Activated CD8-positive, alpha-beta memory T cell treated with anti-CD3 and anti-CD28 coated beads, Interleukin-2, amount 50 U/mL, for 1 hour (primary cell): ENCODE measurements around the gene PIK3R1.

Experiments
- DNase-seq: peaks from one replicate; pipeline ENCODE4 v3.0.0-alpha.2; 2020; ENCODE audit errors: extremely low read depth

PIK3R1 gene

DNA sequence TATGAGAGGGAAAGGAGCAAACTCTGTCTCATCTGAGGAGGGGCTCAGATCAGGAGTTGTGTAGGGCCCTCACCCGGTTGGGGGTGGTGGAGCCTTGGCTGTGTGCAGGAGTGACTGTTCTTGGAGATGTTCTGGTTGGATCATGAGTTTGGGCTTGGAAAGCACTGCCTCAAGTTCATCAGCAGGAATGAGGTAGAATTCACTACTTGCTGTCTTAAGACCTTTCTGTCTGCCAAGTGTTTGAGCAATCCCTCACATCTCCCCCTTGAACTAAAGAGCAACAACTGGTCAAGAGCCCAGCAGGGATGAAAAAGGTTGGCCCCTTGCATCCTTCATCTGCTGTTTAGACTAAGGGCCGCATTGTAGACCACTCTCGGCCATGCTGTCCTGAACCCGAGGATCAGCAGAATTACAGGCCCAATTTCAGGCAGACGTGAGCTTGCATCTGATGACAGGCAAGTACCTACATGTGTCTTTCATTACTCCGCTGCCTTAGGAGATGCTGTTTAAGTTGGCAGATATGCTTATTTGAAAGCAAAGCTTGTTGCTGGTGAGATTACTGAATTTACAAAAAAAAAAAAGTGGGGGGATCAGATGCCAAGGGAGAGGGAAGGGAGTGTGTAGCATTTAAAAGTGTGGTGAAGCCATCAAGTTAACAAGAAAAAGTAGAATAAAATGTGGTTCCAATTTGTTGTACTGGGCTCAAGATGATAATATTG is 36.4 kb downstream of the PIK3R1 start:
- no peak for DNase-seq

DNA sequence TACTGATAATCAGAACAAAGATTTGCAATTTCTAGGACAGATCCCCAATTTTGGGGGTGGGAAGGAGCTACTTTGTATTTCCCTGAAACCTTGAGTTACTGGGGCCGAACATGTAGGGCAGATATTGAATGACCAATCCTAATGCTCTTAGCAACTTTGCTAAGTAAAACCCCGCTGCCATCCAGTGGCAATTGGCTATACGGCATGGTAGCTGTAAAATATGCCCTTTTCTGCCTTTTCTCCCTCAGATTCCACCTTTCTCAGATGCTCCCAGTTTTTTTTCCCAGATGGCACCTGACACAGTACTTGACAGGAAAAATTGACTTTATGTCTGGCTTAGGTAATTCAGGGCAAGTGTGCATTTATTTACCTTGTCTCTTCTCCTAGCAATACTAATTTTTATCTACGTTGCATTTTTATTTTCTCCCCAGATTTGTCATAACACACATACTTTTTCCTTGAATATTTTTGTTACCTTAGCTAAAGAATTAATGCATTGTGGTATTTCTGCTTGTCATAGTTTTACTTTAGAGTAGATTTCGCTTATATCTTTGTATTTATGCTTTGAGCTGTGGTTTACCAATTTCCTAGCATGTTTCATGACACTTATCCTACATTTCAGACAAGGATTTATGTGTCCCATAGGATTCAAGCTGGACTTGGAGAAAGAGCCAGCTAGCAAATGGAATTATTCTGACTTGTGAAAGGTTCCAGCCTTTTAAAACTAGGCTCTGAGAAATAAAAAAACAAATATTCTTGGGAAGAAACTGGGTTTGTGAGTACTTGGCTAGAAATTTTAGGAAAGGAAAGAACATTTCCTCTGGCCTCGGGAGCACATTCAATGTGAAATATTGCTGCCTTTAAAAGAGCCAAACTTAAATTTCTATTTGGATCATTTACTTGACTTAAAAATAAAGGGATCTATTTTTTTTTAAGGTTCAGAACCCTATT is 37.4 kb downstream of the PIK3R1 start:
- no peak for DNase-seq

DNA sequence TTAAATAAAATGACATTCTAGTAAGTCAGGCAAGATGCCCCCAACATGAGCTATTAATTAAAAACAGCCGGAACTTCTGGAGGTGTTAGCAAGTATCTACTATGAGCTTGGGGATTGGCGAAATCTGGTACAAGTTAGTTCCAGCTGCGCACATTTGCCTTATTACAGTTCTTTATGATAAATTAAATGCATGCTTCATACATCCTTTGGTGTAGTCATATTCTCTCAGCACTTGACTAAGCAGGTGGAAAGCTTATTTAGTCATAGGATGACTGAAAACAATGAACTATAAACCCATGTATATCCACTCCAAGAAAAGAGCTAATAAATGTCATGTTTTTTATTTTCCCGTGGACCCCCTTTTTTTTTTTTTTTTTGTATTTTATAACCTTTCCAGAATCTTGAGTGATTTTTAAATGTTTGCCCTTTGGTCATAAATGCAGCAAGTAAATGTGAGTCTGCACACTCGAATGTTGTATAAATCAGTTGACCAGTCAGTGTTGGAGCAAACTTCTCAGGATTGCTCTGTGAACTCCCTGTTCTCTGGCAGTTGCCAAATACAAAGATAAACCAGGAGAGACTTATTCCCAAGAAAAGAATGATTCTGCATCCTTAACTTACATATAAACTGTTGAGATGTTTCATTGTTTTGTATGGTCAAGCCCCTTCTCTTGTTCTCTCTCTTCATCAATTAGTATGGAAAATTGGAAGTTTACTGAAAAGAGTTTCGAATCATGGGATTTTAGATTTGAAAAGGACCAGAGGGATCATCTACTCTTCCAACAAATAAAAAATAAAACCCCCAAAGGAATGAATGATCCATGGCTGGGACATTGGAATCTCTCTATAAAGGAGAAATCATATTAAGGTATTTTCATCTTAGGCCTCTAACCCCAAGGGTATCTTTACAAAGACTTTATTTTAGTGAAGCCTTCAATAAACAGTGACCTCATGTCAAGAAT is 38.3 kb downstream of the PIK3R1 start:
- no peak for DNase-seq

DNA sequence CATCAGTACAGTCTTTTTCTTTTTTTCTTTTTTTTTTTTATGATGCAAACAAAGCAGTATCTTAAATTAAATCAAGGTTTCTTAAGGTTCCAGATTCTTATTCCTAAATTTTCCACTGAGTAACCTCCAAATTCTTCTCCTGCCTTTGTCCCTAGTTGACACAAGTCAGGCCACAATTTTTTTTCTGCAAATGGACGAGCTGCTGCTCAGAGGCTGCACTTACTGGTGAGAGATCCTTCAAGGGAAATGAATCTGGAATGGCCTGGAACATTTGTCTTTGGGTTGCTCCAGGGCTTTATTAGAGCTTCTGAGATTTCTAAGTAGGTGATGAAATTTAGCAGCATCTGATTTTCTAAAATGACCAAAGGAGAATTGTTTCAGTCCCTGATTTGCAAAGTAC is 39.3 kb downstream of the PIK3R1 start:
- DNase-seq, result no peak

DNA sequence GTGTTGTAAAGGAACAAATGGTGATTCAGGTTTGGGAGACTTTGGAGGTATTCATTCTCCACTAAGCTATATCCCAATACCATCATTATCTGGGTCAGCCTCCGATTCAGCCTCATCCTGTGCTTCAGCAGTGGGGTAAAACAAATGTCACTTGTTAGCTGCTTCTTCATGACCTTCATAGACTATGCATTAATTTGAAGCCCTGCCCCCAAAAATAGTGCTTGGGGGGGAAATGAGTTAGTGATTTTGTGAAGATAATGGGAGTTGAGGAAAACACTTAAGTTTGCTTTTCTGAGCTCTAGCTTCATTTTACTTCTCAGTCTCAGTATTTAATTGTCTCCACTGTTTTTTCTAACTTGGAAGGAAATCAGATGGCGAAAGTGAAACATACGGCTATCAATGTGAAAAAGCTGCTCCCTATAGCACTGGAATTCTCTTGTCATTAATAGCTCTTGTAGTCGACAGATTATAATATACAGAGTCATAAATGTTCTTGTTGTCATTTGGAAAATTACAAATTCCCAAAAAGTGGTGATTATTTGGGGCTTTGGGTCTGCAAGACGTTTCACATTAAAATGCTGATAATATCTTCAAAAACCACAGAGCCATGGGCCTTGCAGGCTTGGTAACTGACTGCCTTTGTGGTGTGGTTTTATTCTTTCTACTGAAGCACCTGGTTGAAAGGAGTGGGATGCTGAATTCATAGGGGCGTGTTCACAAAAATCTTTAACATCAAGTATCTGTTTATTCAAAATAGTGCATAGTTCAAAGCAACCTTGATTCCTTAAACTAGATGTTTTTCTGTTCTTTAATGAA is 40.0 kb downstream of the PIK3R1 start:
- no peak for DNase-seq

DNA sequence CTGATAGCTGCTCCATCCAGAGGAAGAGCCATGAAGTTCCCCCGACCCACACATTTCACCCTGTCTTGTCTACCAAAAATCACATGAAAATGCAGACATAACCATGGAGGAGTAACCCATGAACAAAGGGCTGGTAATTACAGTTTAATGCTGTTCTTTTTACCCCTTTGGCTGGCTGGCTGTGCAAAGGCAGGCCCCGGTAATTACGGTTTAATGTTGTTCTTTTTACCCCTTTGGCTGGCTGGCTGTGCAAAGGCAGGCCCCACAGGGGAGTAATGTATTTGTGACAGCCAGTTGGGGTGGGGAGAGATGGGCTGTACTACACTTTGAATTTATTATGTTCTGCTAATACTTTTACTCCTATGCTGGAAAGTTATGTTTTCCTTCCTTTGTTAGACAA is 41.7 kb downstream of the PIK3R1 start:
- DNase-seq, result no peak

DNA sequence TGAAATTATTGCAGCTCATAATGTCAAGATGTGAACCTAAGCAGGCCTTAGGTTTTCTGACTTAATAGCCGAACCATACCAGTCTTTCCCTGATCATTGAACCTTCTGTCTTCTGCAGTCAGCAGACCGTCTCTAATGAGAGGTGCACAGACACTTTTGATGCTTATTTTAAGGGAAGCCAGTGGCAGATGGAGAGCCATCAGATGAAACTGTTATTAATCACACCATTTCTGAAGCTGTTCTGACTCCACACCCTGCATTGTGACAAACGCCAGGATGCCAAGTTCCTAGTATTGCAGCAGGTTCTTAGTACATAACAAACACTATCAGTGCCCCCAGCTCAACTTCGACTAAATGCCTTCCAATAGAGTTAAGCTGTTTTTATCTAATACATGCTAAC is 43.0 kb downstream of the PIK3R1 start:
- DNase-seq, result no peak

DNA sequence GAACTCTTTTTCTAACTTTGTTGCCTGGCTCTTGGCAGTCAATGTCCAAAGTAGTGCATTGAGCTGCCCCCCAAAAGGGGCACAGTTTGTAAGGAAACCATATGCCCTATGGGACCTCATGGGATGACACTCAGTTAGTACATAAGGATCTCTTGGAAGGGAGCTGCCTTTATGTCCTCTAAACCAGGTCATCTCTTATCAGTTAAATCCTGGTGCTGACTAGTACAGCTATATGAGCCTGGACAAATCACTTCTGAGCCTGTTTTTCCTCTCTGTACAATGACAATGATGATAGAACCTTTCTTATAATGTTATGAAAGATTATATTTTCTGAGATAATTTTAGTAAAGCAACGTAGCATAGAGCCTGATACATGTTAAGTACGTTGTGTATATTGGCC is 44.1 kb downstream of the PIK3R1 start:
- DNase-seq, result no peak

DNA sequence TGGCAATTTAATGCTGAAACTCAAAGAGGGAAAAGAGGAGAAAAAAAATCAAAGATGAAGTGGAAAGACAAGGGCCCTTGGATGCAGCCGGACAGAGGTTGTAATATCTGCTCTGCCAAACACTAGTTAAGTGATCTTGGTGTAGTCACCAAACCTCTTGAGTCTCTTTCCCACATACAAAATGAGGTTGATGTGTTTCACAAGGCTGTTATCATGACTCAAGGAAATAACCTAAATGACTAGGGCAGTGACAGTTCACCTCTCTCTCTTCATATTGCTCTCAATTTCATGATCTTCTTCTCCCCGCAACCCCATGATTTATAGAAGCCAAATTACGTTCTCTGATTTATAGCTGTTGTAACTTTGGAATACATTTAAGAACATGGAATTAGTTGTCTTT is 44.9 kb downstream of the PIK3R1 start:
- no peak for DNase-seq

DNA sequence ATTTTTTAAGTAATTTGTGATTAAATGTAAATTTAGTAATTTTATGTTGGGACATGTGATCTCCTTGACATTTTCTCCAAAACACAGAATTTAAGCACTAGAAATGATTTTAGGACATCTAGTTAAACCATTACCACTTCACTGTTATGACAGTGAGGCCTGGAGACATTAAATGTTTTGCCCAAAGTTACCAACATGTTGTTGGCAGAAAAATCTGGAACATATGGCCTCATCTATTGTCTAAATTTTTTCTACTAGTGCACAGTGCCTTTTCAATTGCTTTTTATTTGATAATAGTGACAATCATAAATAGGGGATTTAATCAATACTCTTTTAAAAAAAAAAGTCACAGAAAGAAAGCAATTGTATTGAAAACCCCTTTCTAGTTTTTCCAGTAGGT is 45.6 kb downstream of the PIK3R1 start:
- no peak for DNase-seq

DNA sequence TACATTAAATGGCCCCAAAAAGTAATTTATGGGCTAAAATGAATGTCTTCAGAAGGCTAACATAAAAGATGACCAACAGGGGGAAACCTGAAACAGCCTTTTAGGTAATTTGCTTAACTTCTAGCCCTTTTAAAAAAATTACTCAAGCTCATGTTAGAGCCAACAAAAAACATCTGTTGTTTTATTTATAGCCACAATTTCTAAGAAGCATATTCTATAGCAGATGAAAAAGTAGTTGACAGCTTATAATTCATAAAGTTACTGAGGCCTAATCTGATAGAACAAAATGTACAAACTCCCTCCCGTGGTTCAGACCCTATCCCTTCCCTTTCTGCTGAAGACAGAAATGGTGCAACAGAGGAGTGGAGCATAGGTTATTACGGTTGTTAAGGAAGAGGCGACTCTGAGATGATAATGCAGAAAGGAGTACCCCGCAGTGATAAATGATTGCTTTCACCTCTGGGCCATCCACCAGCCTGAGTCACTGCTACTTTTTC is 46.1 kb downstream of the PIK3R1 start:
- no peak for DNase-seq

DNA sequence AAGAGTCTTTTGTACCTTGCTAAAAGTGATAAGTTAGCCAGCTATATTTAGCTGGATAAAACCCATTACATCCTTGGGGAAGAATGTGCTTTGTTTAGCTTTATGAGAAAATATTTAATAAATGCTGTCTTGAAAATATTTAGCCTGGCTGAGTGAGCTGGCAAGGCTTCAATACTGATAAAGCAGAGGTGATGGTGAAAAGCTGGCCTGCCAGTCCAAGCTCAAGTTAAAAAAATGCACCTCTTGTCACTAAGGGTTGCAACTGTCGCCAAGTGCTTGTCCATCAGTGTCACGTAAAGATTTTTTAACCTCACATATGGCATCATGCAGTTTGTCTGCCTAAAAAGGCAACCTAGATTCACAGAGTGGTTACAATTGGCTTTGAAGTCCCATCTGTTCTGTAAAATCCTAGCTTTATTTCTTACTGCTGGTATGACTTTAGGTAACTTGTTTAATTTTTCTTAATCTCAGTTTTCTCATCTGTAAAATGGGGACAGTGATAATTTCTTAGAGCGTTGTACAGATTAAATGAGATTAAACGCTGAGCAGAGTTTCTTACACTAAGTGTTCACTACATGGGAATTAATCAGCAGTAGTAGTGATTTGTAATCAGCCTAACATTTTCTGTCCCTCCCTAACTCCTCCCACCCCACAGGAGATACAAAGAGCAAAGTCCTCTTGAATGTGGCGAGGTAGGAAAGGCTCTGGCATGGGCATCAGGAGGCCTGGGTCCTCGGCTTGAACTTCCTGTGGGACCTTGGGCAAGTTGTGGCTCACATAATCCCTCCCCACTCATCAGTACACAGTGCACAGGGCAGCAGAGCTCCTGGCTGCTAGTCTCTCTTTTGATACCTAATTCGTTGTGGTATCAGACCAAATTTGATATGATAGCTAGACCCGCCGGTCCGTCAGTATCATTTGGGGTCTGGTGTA is 48.7 kb downstream of the PIK3R1 start:
- DNase-seq, result no peak

DNA sequence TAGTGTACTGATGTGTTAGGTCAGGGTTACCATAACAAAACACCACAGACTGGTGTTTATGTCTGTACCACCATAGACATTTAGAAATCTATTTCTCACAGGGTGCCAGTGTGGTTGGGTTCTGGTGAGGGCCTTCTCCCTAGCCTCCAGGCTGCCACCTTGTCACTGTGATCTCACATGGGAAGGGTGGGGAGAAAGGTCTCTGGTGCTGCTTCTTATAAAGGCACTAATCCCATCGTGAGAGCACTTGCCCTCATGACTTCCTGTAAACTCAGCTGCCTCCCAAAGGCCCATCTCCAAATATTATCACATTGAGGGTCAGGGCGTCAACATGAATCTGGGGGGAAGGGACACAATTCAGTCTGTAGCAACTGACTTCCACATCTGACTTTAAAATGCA is 49.8 kb downstream of the PIK3R1 start:
- no peak for DNase-seq

DNA sequence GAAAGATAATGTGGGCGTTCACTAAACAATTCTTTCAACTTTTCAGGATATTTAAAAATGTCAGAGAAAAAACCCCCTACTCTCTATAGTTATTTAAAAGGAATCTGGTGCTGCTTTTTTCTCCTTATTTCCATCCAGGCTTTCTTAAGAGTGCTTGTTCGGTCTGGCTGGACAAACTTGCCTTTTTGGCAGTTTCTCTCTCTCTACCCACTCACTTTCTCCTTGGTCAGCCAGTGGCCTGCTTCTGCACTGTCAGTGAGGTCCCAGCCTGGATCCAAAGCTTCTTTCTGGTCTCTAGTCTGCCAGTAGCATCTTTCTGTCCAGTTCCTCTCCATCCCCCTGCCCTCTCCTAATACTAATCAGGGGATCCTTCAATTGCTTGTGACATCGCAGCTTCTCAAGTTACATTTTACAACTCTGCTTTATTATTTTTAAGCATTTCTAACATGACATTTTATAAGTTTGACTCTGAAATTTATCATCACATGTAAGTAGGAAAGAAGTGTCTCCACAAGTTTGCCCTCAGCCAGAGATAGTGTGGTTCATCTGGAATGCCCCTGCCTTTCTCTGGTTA is 50.4 kb downstream of the PIK3R1 start:
- DNase-seq, result no peak

DNA sequence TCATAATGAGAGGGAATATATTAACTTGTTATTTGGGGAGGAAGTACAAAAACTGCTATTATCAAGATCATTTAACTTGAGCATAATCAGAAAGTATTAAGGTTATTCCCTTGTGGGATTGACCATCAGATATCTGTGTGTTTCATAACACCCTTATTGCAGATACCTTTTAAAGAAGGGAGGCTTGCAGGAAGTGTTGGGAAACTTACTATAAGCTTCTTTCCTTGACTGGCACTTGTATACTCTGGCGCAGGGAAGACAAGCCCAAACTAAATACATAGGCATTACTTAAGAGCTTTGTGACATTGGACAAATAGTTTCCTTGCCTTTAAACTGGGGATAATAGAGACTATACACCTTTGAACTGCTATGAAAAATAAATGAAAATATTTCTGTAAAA is 50.9 kb downstream of the PIK3R1 start:
- DNase-seq, result no peak

DNA sequence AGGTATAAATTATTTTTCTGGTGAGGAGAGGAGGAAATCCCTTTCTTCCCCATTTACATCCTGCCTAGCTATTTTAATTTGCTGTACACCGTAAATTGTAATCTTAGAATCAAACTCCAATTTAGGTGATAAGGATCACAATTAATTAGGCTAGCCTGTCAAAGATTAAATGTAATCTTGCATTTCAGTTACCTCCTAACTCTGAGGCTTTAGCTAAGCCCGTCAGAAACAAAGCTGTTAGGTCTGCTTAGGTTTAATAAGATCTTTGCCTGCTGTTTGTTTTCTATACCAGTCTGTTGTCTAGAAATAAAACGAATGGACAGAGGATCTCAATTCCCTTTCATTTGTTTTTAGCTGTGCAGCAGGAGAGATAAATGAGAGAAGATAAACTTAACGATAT is 51.5 kb downstream of the PIK3R1 start:
- DNase-seq, result no peak

DNA sequence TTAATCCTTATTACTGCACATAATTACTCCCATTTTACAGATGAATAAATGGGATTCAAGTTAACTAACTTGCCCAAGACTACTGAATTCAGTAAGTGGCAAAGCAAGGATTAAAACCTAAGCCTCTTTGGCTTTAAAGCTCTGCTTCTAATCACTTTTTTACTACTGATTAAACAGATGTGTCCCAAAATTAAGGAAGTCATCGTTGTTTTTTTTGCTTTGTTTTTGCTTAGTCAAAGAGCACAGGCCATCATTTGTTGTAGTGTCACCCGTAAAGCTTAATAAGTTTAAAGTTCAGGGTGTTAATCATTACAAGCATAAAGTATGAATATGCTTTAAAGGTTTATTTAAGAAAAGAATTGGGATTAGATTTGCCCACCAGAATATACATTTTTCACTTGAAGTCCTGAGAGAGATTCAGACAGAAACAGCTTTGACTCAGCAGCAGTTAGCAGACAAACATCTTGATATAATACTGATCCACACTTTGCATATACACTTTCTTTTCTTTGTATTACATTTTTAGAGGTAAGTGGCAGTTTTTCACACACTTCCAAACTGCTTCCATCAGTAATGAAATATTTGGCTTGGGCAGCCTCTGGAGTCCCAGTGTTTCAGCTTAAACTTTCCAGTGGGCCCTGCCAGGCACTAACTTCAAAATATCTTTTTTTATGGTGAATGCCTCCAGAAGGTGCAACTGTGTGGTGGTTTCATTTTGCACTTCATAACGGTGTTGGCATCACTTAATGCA is 52.7 kb downstream of the PIK3R1 start:
- DNase-seq, result no peak

DNA sequence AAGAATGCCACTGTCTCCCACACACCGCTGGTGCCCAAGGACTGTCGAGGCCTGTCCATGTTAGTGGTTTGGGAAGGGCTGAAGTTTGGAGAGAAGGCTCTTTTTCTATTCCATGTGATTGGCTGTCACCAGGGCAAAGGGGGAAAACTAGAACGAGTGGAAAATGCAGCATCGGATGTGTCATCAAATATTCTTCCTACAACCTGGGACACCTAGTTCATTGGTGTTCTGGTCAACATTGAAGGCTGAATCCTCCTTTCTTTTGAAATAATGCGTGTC is 53.2 kb downstream of the PIK3R1 start:
- DNase-seq, result no peak

DNA sequence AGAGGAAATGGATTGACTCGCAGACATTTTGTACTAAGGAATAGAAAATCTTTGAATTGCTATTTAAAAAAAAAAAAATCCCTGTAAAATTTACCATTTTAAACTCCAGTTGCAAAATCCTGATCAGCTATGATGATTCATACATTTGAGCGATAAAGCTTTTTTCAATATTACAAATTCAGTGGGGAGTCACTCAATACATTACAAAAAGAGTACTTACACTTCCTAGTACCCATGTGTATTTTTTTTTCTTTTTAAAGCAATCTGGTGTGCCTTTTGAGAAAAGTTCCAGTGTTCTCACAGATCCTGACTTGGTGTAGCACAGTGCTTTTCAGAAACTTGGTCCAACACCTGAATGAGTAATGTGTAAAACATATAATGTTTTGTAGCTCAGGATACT is 54.3 kb downstream of the PIK3R1 start:
- DNase-seq, result no peak
